ENCODE measurements around the gene CHCHD3.
"Not testable (repeated sequence)": the region's sequence is repeated elsewhere in the genome, so short reads cannot be mapped to it uniquely, and the experiment has no call there.

The CHCHD3 gene

GRCh38 chr7:132897093-132897687, 184.7 kb downstream of the CHCHD3 start:
- no peak for ATAC-seq
- TF ChIP-seq, protein P1, sequence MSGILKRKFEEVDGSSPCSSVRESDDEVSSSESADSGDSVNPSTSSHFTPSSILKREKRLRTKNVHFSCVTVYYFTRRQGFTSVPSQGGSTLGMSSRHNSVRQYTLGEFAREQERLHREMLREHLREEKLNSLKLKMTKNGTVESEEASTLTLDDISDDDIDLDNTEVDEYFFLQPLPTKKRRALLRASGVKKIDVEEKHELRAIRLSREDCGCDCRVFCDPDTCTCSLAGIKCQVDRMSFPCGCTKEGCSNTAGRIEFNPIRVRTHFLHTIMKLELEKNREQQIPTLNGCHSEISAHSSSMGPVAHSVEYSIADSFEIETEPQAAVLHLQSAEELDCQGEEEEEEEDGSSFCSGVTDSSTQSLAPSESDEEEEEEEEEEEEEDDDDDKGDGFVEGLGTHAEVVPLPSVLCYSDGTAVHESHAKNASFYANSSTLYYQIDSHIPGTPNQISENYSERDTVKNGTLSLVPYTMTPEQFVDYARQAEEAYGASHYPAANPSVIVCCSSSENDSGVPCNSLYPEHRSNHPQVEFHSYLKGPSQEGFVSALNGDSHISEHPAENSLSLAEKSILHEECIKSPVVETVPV (CRISPR knock-in tag; IDR thresholded peaks at IDR 0.05): no peak
- TF ChIP-seq TOX (CRISPR knock-in tag; IDR thresholded peaks at IDR 0.05; ENCODE audit: borderline replicate concordance): no peak
- TF ChIP-seq ZNF70 (CRISPR knock-in tag; IDR thresholded peaks at IDR 0.05): no peak
- TF ChIP-seq TCF4 (CRISPR knock-in tag; IDR thresholded peaks at IDR 0.05; ENCODE audit: borderline replicate concordance): no peak
- no peak for TF ChIP-seq RARB (CRISPR knock-in tag; IDR thresholded peaks at IDR 0.05)
- TF ChIP-seq OSR1 (CRISPR knock-in tag; IDR thresholded peaks at IDR 0.05): no peak
- no peak for TF ChIP-seq CSDC2 (CRISPR knock-in tag; IDR thresholded peaks at IDR 0.05)
- TF ChIP-seq POU6F1 (CRISPR knock-in tag; IDR thresholded peaks at IDR 0.05; ENCODE audit: borderline replicate concordance, low read depth): no peak
- TF ChIP-seq TSHZ2 (CRISPR knock-in tag; IDR thresholded peaks at IDR 0.05): no peak
- TF ChIP-seq ISL1 (CRISPR knock-in tag; IDR thresholded peaks at IDR 0.05): no peak
- TF ChIP-seq BACH2 (CRISPR knock-in tag; IDR thresholded peaks at IDR 0.05; ENCODE audit: borderline replicate concordance): no peak

- ATAC-seq: no peak
- TF ChIP-seq ZC3H10 (CRISPR knock-in tag; IDR thresholded peaks at IDR 0.05): no peak
- no peak for TF ChIP-seq TSHZ2 (CRISPR knock-in tag; IDR thresholded peaks at IDR 0.05)
- no peak for TF ChIP-seq ARNTL (CRISPR knock-in tag; IDR thresholded peaks at IDR 0.05; ENCODE audit: borderline replicate concordance, low read depth)
- no peak for TF ChIP-seq ZNF8 (CRISPR knock-in tag; IDR thresholded peaks at IDR 0.05)
- TF ChIP-seq ESRRG (CRISPR knock-in tag; IDR thresholded peaks at IDR 0.05): no peak
- TF ChIP-seq ZFP30 (CRISPR knock-in tag; IDR thresholded peaks at IDR 0.05): no peak
- no peak for TF ChIP-seq ZNF565 (CRISPR knock-in tag; conservative IDR thresholded peaks at IDR 0.05; ENCODE audit: low read depth)
- TF ChIP-seq, protein P2, sequence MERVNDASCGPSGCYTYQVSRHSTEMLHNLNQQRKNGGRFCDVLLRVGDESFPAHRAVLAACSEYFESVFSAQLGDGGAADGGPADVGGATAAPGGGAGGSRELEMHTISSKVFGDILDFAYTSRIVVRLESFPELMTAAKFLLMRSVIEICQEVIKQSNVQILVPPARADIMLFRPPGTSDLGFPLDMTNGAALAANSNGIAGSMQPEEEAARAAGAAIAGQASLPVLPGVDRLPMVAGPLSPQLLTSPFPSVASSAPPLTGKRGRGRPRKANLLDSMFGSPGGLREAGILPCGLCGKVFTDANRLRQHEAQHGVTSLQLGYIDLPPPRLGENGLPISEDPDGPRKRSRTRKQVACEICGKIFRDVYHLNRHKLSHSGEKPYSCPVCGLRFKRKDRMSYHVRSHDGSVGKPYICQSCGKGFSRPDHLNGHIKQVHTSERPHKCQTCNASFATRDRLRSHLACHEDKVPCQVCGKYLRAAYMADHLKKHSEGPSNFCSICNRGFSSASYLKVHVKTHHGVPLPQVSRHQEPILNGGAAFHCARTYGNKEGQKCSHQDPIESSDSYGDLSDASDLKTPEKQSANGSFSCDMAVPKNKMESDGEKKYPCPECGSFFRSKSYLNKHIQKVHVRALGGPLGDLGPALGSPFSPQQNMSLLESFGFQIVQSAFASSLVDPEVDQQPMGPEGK (CRISPR knock-in tag; IDR thresholded peaks at IDR 0.05; ENCODE audit: borderline replicate concordance): no peak
These were observed 186.7 kb downstream of the CHCHD3 start for GRCh38 chr7:132895231-132895630.

- no peak for TF ChIP-seq TCF4 (CRISPR knock-in tag; IDR thresholded peaks at IDR 0.05; ENCODE audit: borderline replicate concordance)
- TF ChIP-seq, protein P1 (CRISPR knock-in tag; IDR thresholded peaks at IDR 0.05): no peak
- ATAC-seq: no peak
These were observed 188.3 kb downstream of the CHCHD3 start for GRCh38 chr7:132893560-132893959.

DNA sequence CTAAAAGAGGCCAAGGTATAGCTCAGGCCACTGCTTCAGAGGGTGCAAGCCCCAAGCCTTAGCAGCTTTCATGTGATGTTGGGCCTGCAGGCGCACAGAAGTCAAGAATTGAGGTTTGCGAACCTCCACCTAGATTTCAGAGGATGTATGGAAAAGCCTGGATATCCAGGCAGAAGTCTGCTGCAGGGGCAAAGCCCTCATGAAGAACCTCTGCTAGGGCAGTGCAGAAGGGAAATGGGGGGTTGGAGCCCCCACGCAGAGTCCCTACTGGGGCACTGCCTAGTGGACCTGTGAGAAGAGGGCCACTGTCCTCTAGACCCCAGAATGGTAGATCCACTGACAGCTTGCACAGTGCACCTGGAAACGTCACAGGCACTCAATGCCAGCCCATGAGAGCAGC, 189.1 kb downstream of the CHCHD3 start:
- ATAC-seq: not testable (repeated sequence)

All from SK-N-SH treated with all-trans-retinoic acid at 6 μM for 48 hours (cell line).